GM21390 (cell line): Measurements from ENCODE around the gene PHETA1.
A peak's percentile ranks its signal among the peaks of the same experiment; 100 is the strongest.

Source experiments
- ATAC-seq: cut with Tn5 transposase; IDR thresholded peaks from one replicate; pipeline ENCODE4 v1.9.1; 2021; ENCODE audit not compliant: unreplicated experiment

PHETA1 gene, protein sequence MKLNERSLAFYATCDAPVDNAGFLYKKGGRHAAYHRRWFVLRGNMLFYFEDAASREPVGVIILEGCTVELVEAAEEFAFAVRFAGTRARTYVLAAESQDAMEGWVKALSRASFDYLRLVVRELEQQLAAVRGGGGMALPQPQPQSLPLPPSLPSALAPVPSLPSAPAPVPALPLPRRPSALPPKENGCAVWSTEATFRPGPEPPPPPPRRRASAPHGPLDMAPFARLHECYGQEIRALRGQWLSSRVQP

DNA sequence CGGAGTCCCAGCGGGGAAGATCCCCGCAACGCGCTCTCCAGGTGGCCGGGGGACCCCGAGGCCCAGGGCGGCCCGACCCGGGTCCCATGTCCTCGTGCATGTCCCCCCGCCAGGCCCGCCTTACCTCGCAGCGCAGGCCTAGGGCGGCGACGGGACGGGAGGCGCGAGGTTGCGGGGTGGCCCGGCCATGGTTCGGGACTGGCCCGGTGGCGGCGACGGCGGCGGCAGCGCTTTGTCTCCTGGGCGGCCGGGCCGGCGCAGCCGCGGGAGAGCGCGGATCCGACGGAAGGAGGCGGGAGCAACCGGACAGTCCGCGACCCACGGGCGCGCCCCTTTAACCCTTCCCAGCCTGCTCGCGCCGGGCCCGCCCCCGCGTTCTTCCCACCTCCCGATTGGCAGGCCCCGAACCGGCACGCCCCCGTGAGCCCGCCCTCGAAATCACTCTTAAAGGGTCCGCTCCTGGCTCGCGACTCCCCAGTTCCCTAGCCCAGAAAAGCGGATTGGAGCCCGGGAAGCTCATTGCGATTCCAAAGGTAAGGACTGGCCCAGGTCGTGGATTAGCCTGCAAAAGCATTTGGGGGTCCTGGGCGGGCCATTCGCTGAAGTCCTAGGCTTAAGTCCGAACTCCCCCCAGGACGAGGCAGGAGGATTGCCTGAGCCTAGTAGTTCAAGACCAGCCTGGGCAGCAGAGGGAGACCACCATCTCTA is at the start of gene PHETA1:
Gene PHETA1, minus strand, starts transcription at position 308 of the 708 bp plus-strand sequence. CDS start 5,668 bp downstream, outside the sequence.
- peak; percentile 85 for ATAC-seq

DNA sequence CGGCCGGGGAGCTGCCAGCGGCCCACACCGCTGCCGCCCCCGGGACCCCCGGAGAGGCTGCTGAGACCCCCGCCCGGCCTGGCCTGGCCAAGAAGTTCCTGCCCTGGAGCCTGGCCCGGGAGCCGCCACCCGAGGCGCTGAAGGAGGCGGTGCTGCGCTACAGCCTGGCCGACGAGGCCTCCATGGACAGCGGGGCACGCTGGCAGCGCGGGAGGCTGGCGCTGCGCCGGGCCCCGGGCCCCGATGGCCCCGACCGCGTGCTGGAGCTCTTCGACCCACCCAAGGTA is 49.6 kb upstream of the PHETA1 start:
- ATAC-seq = no peak

DNA sequence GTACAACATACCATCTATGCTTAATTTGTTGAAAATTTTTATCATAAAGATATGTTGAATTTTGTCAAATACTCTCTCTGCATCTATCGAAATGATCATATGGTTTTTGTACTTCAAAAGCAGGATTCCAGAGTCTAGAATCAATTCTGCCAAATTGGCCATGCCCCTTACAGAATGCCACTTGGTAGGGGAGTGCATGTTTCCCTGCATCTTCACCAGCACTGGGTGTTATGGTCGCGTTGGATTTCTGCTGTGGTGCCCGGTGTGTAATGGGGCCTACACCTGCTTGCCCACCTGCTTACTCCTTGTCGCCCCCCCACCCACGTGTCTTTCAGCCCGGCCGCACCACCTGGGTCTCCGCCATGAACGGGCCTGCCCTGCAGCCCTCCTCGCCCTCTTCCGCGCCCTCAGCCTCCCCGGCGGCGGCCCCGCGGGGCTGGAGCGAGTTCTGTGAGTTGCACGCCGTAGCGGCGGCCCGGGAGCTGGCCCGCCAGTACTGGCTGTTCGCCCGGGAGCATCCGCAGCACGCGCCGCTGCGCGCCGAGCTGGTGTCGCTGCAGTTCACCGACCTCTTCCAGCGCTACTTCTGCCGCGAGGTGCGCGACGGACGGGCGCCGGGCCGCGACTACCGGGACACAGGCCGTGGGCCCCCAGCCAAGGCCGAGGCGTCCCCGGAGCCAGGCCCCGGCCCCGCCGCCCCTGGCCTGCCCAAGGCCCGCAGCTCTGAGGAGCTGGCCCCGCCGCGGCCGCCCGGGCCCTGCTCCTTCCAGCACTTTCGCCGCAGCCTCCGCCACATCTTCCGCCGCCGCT is 49.1 kb upstream of the PHETA1 start:
- ATAC-seq = no peak

DNA sequence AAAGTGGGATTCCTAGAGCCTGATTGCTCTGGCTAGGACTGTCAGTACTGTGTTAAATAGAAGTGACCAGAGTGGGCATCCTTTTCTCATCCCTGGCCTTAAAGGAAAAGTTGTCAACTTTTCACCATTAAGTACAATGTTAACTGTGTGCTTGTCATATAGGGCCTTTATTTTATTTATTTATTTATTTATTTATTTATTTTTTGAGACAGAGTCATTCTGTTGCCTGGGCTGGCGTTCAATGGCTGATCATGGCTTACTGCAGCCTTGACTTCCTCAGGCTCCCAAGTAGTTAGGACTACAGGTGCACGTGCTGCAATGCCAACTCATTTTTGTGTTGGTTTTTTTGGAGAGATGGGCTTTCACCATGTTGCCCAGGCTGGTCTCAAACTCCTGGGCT is 48.4 kb upstream of the PHETA1 start:
- no peak for ATAC-seq

DNA sequence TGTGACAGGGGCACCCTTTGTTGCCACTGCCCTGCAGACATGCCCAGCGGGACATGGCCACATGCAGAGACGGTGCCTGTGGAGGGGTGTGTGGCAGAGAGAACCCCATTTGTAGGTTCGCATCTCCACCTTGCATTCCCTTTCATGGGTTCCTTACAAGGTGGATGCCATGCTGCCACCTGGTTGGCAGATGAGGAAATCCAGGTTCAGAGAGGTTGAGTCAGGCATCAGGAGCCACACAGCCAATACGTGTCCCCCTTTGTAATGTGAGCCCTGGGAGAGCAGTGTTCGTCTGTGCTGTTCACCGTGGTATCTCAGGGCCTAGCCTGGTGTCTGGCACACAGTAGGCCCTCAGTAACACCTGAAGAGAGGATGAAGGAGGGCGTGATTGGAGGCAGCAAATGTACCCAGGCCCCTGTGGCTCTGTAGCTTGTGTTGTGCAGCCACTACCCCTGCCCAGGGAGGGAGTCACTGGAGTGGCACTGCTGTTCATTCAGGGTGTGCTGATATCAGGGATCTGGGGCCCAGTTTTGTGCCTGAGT is 45.9 kb upstream of the PHETA1 start:
- ATAC-seq = no peak

DNA sequence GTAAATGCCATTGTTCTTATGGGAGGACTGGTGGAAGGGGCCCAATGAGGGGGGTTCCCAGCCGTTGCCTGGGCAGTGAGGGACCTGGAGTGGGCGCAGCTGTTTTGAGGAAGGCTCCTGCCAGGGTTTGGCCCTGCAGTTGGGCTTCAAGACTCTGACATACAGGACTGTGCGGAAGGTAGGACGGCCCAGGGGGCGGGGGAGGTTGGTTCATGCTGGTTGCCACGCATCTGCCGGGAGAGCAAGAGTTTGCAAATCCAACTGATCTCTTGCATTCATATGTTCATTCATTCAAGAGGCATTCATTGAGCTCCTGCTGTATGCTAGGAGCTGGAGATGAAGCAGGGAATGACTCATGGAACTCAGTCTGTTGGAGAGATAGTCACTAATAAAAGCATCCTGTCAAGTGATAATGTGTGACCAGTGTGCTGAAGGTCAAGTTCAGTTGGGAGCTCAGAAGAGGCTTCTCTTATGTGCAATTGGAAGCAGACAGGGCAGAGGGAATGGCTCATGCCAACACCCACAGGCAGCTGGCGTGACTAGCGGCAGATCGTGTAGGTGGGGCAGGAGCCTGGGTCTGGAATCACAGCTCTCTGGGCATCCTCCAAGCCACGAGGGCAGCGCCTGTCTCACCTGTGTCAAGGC is 44.7 kb upstream of the PHETA1 start:
- ATAC-seq = no peak

DNA sequence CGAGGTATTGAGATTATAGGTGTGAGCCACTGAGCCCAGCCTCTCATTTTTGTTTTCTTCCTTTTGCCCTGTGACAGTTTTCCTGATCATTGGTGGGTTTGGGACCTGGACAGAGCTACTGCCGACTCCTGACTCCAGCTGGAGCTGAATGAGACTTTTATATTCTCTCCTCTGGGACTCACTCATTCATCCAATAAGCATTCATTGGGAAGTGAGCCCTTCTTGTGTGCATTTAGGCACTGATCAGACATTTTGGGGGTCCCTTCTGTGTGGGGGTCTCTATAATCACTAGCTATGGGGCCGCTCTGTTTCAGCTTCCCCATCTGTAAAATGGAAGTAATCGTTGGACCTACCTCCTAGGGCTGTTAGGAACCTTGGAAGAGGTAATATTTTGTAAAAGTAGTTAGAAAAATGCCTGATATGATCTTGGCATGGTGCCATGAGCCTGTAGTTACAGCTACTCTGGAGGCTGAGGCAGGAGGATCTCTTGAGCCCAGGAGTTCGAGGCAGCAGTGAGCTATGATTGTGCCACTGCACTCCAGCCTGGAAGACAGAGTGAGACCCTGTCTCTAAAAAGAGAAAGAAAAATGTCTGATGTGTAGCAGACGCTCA is 44.0 kb upstream of the PHETA1 start:
- no peak for ATAC-seq

DNA sequence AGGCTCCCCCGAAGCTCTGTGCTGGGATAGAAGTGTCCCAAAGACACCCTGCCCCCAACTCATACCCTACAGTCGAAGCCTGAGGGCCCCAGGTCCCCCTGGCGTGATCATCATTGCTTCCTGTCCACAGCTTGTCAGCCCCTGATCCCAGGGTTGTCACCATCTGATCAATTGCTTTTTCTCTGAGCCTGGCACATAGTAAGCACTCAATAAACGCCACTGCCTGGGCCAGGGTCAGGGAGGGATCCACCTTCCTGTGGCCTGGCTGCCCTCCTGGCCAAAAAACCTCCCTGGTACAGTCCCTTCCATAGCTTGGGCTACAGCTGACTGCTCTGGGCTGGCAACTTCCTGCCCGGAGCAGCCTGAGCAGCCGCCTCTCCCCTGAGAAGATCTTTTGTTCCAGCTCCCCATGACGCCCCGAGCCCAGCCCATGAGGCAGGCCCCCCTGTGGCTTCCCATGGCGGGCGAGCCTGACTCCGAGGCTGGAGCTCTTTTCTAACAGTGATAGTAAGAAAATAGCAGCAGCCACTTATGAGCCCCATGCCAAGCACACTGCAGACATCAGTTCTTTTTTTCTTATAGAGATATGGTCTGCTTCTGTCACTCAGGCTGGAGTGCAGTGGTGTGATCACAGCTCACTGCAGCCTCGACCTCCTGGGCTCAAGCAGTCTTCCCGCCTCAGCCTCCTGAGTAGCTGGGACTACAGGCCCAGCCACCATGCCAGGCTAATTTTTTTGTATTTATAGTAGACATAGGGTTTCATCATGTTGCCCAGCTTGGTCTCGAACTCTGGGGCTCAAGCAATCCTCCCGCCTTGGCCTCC is 43.3 kb upstream of the PHETA1 start:
- no peak for ATAC-seq

DNA sequence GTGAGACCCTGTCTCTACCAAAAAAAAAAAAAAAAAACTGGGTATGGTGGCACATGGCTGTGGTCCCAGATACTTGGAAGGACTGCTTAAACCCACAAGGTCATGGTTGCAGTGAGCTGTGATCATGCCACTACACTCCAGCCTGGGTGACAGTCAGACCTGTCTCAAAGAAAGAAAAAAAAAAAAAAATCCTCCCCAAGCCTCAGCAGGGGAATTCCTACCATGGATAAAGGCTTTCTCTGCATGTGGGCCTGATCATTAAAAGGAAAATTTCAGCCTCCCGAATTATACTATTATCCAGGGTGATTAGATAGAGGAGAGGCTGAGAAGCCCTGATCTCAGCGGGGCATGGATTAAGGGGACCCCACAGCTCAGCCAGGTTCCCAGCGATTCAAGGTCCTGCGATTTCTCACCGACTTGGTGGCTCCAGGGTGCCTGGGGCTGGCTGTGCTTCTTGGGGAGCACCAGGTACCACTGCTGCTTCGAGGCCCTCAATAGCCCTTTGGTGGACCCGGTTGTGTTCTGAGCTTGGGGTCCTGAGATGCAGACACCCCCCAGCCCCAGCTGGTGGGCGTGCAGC is 42.4 kb upstream of the PHETA1 start:
- ATAC-seq = no peak

DNA sequence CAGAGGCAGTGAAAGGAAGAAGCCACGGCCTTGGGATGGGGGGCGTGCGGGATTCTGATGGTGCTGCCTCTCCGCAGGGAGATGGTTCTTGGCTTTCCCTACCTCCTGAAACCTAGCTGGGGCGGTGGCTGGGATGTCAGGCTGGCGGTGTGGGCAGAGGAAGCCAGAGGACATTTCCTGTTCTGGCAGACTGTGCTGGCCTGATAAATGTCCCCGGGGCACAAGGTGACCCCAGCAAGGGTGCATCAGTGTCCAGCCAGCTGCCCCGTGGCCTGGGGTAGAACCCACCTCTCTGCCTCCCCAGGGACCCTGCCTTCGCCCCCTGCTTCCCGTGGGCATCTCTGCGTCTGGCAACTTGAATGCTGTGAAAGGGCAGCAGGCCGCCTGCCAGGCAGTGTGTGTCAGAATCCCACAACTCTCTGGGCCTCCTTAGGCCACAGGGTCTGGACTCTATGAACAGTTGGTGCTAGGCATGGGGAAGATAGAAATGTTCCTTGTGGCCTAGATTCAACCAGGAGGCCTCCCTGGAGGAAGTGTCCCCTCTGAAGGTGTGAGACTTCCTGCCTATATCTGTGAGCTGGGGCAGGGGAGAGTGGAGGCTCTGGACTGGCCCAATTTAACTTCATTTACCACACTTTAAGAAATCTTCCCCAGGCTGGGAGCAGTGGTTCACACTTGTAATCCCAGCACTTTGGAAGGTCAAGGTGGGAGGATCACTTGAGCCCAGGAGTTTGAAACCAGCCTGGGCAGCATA is 41.7 kb upstream of the PHETA1 start:
- no peak for ATAC-seq

DNA sequence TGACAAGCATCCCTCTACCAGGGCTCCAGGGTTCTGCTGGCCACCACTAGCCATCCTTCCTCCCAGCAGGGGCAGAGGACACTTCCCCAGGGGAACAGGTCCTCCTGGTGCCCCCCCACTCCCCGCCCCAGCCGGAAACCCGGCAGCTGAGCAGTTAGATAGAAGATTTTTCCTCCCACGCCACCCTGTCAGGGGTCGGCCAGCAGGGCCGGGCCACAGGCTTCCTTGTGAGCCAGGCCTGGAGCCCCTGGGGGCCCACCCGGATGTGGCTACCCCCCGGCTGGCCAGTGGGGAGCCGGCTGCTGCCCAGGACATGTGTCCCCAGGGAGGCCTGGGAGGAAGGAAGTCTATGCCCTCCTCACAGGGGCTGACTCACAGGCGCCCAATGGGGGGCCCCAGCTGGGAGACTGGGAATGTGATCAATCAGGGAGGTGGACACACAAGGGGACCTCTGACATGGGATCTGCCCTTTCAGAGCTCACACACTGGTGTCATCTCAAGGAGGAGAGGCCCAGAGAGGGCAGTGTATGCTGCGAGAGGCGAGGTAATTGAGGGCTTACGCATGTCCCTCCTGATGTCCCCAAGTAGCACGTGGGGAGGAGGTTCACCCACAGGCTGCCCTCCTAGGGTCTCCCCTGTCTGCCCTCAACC is 41.0 kb upstream of the PHETA1 start:
- no peak for ATAC-seq

DNA sequence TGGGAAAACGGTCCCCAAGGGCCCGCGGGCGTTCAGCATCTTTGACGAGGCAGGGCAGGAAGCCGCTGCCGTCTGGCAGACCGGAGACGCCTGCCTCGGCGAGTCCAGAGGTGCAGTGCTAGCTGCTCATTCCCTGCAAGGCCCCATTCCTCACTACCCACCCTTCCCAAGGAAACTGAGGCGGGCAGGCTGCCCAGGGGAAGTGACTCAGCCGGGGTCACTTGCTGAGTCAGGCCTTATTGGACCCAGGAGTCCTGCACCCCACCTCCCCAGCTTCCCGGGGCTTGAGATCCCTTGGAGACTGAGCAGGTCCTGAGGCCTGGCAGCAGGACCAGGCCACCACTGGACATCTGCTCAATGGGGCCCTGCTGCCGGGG is 40.5 kb upstream of the PHETA1 start:
- ATAC-seq = no peak

DNA sequence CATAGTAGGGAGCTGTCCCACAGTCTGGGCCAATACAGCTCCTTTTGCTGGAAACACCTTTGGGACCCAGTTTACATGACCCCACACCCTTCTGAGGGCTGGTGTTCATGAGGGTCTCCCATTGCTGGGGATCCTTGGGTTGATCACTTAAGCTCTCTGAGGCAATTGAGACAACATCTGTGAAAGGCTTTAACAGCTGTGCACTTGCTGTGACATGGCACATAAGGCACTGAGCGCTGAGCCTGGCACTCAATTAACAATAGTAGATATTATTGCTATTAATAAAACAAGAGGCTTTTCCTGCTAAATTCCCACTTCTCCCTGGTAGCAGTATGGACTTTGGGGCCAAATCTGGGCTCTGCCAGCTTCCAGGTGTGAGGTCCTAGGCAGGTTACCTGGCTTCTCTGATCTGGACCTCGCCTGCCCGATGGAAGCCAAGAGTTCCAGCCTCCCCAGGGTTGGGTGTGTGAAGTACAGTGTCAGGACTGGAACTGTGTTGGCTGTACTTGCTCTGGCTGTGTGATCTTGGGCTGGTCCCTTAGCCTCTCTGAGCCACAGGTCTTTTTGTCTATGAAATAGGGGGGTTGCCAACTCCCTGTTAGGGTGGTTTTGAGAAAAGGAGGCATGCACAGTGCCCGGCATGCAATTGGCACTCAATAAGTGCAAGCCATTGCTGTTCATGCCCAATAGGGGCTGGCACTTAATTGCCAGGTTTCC is 39.9 kb upstream of the PHETA1 start:
- no peak for ATAC-seq

DNA sequence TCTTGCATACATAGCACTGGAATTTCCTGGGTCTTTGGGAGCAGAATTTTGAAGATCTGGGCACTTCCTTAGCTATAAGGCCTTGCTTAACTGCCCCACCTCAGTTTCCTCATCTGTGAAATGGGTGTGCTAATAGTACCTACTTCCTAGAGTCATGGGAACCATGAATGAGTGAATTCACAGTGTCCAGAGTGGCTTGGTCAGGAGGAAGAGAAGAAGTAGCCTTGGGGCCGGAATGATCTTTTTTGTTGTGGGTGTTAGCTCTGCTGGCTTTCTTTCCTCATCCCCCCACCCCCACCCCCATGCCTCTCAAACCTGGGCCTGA is 39.2 kb upstream of the PHETA1 start:
- ATAC-seq = no peak

DNA sequence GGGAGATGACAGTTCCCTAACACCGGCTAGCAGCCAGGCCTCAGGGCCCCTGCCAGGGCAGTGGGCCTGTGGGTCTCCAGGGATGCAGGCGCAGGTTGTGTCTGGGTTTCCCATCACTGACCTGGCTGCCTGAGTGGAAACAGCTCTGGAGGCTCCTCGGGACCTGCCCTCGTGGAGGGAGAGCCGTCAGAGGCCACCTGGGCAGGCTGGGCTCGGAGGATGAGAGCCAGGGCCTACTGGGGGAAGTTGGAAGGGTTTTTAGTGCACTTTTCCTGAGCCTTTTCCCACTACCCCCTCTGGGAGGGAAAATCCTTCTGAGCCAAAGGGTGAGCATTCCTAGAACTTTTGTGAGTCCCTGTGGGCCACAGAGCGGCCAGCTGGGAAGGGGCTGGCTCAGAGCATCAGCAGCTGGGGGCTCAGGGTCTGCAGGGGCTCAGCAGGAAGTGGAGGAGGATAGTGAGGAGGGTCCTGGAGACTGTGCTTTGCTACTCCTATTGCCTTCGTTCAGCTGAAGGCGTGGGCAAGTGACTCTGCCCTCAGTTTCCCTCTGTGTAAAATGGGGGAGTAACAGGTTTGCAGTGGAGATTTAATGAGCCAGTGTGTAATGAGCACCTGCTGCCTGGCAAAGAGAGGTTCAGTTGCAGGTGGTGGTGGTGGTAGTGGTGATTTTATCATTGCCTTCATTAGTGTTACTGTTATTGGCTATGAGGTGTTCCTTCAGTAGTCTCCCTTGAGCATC is 38.7 kb upstream of the PHETA1 start:
- no peak for ATAC-seq

DNA sequence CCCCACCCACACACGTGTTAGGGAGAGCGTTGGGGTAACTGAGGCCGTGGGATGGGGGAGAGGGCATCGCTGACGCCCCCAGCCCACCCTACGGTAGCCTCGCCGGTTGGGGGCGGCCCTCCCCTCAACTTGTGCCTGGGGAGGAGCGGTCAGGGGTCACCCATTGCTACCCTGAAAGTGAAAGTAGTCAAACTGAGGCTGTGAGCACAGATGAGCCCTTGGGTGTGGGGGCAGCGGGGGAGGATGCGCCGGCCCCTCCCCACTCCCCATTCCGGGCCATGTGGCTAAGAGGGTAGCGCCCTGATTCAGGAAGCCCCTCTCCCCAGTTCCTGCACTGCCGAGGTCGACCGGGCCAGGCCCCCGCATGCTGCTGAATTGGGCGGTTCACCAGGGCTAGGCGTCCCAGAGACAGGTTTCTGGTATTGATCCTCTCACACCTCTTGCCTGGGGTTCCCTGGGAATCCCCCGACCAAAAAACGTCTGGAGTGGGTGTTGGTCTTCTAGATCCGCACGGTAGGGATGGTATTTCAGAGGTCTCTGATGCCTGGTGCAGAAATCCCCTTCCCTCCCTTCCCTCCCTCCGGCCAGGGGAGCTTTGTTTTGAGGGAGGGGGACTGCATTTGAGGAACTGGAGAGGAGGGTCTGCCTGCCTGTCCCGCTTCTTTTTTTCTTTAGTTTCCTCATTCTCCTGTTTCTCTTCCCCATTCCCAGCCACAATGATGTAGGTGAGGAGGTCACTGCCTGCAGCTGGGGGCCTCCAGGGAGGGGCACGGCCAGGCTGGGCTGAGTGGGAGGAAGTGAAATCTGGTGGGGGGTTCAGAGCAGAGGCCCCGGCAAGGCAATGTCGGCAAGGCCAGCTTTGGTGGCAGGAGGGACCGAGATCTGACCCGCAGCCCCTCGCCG is 37.8 kb upstream of the PHETA1 start:
- no peak for ATAC-seq
